Calu3 (cell line): ENCODE data around the gene PHEX. TPM values are rescaled to one million over a fixed set of nuclear protein-coding genes. Genes with fewer than 3 reads are reported as not detected.
A peak's percentile ranks its signal among the peaks of the same experiment; 100 is the strongest.

Source experiments
- BruUV-seq: library from RNA; stranded (reverse); fragments of 400-500 nt; replicated peaks from 2 replicates; lab custom pipeline; 2021; lab: Mats Ljungman, UMichigan
- CTCF ChIA-PET: fragments of 300-600 bp; sonication (Branson Sonifier 250); formaldehyde crosslinking; loops from one replicate; lab custom pipeline; 2022; ENCODE audit warnings: antibody characterized with exemption; lab: Charles Lee
- DNase-seq: peaks from one replicate; pipeline ENCODE4 v3.0.0; 2022
- H3K27ac Mint-ChIP-seq: one replicate; pipeline ENCODE4 v1.8.0; 2022; ENCODE audit warnings: mixed read lengths; ENCODE audit not compliant: unreplicated experiment
- H3K27me3 Mint-ChIP-seq: one replicate; pipeline ENCODE4 v1.8.0; 2022; ENCODE audit warnings: mixed read lengths; ENCODE audit not compliant: unreplicated experiment
- H3K36me3 Mint-ChIP-seq: one replicate; pipeline ENCODE4 v1.8.0; 2022; ENCODE audit warnings: mild to moderate bottlenecking, moderate library complexity, mixed read lengths; ENCODE audit not compliant: insufficient read depth, unreplicated experiment
- H3K4me1 Mint-ChIP-seq: one replicate; pipeline ENCODE4 v1.8.0; 2022; ENCODE audit warnings: mild to moderate bottlenecking, low read depth, mixed read lengths; ENCODE audit not compliant: unreplicated experiment
- H3K4me3 Mint-ChIP-seq: one replicate; pipeline ENCODE4 v1.8.0; 2022; ENCODE audit warnings: mild to moderate bottlenecking, low read depth, moderate library complexity, mixed read lengths; ENCODE audit not compliant: unreplicated experiment
- H3K9me3 Mint-ChIP-seq: one replicate; pipeline ENCODE4 v1.8.0; 2022; ENCODE audit warnings: low read depth, mixed read lengths; ENCODE audit not compliant: unreplicated experiment
- CTCF ChIP-seq: fragments of 200-600 bp; IDR thresholded peaks from one replicate; pipeline ENCODE4 v1.8.0; 2022; ENCODE audit warnings: antibody characterized with exemption; ENCODE audit not compliant: unreplicated experiment
- intact Hi-C: fragments of 100-400 bp; cut with micrococcal nuclease; formaldehyde crosslinking; loops from one replicate; pipeline ENCODE4 v1.10.0; 2022; ENCODE audit not compliant: unreplicated experiment
- total RNA-seq: library from RNA; stranded (reverse); gene quantifications from 2 replicates; pipeline ENCODE4 v1.2.3, GENCODE V29; 2022

PHEX gene
- total RNA-seq, 1 experiment from 2014 or later: 0.57 TPM

- intact Hi-C loops: no loop called here
- Mint-ChIP-seq H3K36me3 (peaks cover 5% of the 10 kb centered on the region), H3K27ac (no peak overlapping the region), H3K27me3 (no peaks in the 10 kb centered on the region), H3K9me3 (peaks cover 3% of the 10 kb centered on the region), H3K4me1 (peaks cover 11% of the 10 kb centered on the region), H3K4me3 (no peak overlapping the region)
- no peak for TF ChIP-seq CTCF
- DNase-seq: no peak
- CTCF ChIA-PET: no interaction called here
- no TSS peak for BruUV-seq
Observed at GRCh38 chrX:22184096-22184495, 152.0 kb downstream of the PHEX start.

GRCh38 chrX:22186165-22186564, 154.0 kb downstream of the PHEX start:
- no TSS peak for BruUV-seq
- Mint-ChIP-seq H3K4me1 (peaks cover 11% of the 10 kb centered on the region), H3K27me3 (no peaks in the 10 kb centered on the region), H3K27ac (no peak overlapping the region), H3K9me3 (no peaks in the 10 kb centered on the region), H3K36me3 (no peaks in the 10 kb centered on the region), H3K4me3 (no peak overlapping the region)
- intact Hi-C loops: no loop called here
- TF ChIP-seq CTCF: no peak
- CTCF ChIA-PET: interaction anchor here (1.5 kb wide), 1 partner anchor 201 kb away, joined by 5 read pairs; no protein-coding TSS in a partner anchor
- DNase-seq: no peak

GRCh38 chrX:22192419-22193060, 160.4 kb downstream of the PHEX start:
- Mint-ChIP-seq H3K4me3 (peak overlapping the region; percentile 55), H3K27me3 (no peaks in the 10 kb centered on the region), H3K36me3 (no peaks in the 10 kb centered on the region), H3K4me1 (peaks cover 9% of the 10 kb centered on the region), H3K27ac (peak overlapping the region; percentile 6), H3K9me3 (no peaks in the 10 kb centered on the region)
- no TSS peak for BruUV-seq
- intact Hi-C loops: loop anchor here (1.0 to 2.0 kb wide), 3 partner anchors 56 to 208 kb away; no protein-coding TSS in a partner anchor
- CTCF ChIA-PET: interaction anchor here (0.5 to 1.6 kb wide), 5 partner anchors 57 to 207 kb away, joined by 3 to 5 read pairs (median 3); no protein-coding TSS in a partner anchor
- peak; percentile 68 for DNase-seq
- TF ChIP-seq CTCF: peak; percentile 59

- CTCF ChIA-PET: interaction anchor here (1.6 kb wide), 1 partner anchor 60 kb away, joined by 3 read pairs; no protein-coding TSS in a partner anchor
- Mint-ChIP-seq H3K36me3 (no peaks in the 10 kb centered on the region), H3K4me1 (peaks cover 9% of the 10 kb centered on the region), H3K27ac (no peak overlapping the region), H3K27me3 (no peaks in the 10 kb centered on the region), H3K4me3 (no peak overlapping the region), H3K9me3 (no peaks in the 10 kb centered on the region)
- no peak for DNase-seq
- intact Hi-C loops: loop anchor here (2.0 kb wide), 2 partner anchors 57 to 209 kb away; no protein-coding TSS in a partner anchor
- no peak for TF ChIP-seq CTCF
- no TSS peak for BruUV-seq
Observed at GRCh38 chrX:22193851-22194659, 161.9 kb downstream of the PHEX start.
